Osteoblast (primary cell): ENCODE data around the gene CRIM1. TPM values are rescaled to one million over a fixed set of nuclear protein-coding genes. Genes with fewer than 3 reads are reported as not detected.

Experiments used
- DNase-seq: peaks from one replicate; pipeline ENCODE4 v3.0.0; 2011; ENCODE audit warnings: low spot score, mixed read lengths; ENCODE audit not compliant: insufficient read length; ENCODE audit errors: missing footprints
- H2AFZ ChIP-seq: 2 replicates; pipeline ENCODE4 v1.6.0; 2011; ENCODE audit warnings: mild to moderate bottlenecking, low read length
- H3K27ac ChIP-seq: 2 replicates; pipeline ENCODE4 v1.5.1; 2011; ENCODE audit warnings: mild to moderate bottlenecking, low read depth, low read length, moderate library complexity
- H3K27me3 ChIP-seq: 2 replicates; pipeline ENCODE4 v1.6.0; 2012; ENCODE audit warnings: mild to moderate bottlenecking, control low read depth, inconsistent platforms, low read length, moderate library complexity; ENCODE audit not compliant: insufficient read depth
- H3K36me3 ChIP-seq: 2 replicates; pipeline ENCODE4 v1.5.1; 2011; ENCODE audit warnings: mild to moderate bottlenecking, low read length, control low read depth, moderate library complexity; ENCODE audit not compliant: insufficient read depth
- H3K4me1 ChIP-seq: 2 replicates; pipeline ENCODE4 v1.5.1; 2011; ENCODE audit warnings: mild to moderate bottlenecking, low read length, control low read depth, moderate library complexity; ENCODE audit not compliant: insufficient read depth
- H3K4me2 ChIP-seq: 2 replicates; pipeline ENCODE4 v1.6.0; 2011; ENCODE audit warnings: mild to moderate bottlenecking, low read length; ENCODE audit not compliant: insufficient read depth
- H3K4me3 ChIP-seq: fragments of 200-600 bp; sonication (generic); 3 replicates; pipeline ENCODE4 v1.5.1; 2012; ENCODE audit warnings: mild to moderate bottlenecking, low read length, inconsistent platforms; ENCODE audit not compliant: insufficient read depth
- H3K79me2 ChIP-seq: 2 replicates; pipeline ENCODE4 v1.6.0; 2012; ENCODE audit warnings: mild to moderate bottlenecking, low read length, control low read depth, inconsistent platforms; ENCODE audit not compliant: insufficient read depth
- H3K9me3 ChIP-seq: 2 replicates; pipeline ENCODE4 v1.5.1; 2011; ENCODE audit warnings: low read depth, low read length, control low read depth
- H4K20me1 ChIP-seq: 2 replicates; pipeline ENCODE4 v1.6.0; 2012; ENCODE audit warnings: mild to moderate bottlenecking, low read length, control low read depth; ENCODE audit not compliant: insufficient read depth
- CTCF ChIP-seq: IDR thresholded peaks from 2 replicates; pipeline ENCODE4 v1.5.1; 2011; ENCODE audit warnings: mild to moderate bottlenecking, low read depth, low read length, moderate library complexity; ENCODE audit errors: extremely low read depth
- total RNA-seq: library from RNA; depleted of rRNA; stranded (reverse); fragments of >200 nt; gene quantifications from 2 replicates; pipeline ENCODE4 v1.2.3, GENCODE V29; 2012

Gene CRIM1
- total RNA-seq, 1 donor, result 362 TPM

DNA sequence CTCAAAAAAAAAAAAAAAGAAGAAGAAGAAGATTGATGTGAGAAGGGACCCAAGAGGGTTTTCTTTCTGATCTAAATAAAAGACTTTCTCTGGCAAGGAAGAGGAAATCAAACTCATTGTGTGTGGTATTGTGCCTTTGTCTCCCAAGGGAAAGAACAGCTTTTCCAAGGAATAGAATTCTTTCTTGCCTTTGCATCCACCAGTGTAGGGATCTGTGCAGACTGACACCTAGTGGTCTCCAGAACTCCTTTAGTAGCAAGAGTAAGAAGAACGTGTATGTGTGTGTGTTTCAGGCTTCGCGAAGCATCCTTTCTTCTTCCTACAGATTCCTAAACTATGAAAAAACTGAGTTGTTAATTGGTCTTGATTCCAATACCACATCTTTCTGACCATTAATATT, 33.5 kb upstream of the CRIM1 start:
- Histone ChIP-seq H3K4me1 (peaks cover 4% of the 10 kb centered on the region), H4K20me1 (no peaks in the 10 kb centered on the region), H3K9me3 (no peaks in the 10 kb centered on the region), H3K27me3 (peaks cover 6% of the 10 kb centered on the region), H3K4me2 (no peak overlapping the region), H3K27ac (no peak overlapping the region), H2AFZ (no peak overlapping the region), H3K4me3 (no peak overlapping the region), H3K79me2 (no peaks in the 10 kb centered on the region), H3K36me3 (no peaks in the 10 kb centered on the region)
- DNase-seq, result peak; percentile 79
- peak; percentile 65 for TF ChIP-seq CTCF

- TF ChIP-seq CTCF, result no peak
- H3K4me1 ChIP-seq, result peaks cover 14% of the 10 kb centered on the region
- H4K20me1 ChIP-seq, result no peaks in the 10 kb centered on the region
- no peak overlapping the region for H2AFZ ChIP-seq
- H3K9me3 ChIP-seq, result no peaks in the 10 kb centered on the region
- H3K4me3 ChIP-seq, result no peak overlapping the region
- H3K36me3 ChIP-seq, result no peaks in the 10 kb centered on the region
- H3K27me3 ChIP-seq, result peaks cover 2% of the 10 kb centered on the region
- no peak overlapping the region for H3K4me2 ChIP-seq
- H3K27ac ChIP-seq, result no peak overlapping the region
- DNase-seq, result no peak
- no peaks in the 10 kb centered on the region for H3K79me2 ChIP-seq
Observed at GRCh38 chr2:36326286-36326685, 29.3 kb upstream of the CRIM1 start.

DNA sequence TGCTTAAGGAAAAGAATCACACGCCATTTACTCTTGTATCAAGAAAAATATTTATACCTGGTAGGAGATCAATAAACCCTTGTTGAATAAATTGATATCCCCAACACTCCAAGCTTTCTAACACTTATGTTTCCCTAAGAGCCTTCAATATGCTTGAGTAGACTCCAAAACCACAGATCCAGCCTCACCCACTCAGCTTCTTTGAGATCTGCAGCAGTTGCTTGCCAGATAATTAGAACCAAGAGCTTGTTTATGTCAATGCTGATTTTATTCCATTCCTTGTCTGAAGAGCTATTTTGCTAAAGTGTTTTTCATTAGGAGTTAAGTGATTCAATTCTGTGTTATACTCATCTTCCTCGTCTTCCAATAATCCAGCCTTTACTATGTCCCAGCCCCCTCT, 26.3 kb upstream of the CRIM1 start:
- H3K4me1 ChIP-seq, result peaks cover 14% of the 10 kb centered on the region
- H3K4me3 ChIP-seq, result no peak overlapping the region
- H3K4me2 ChIP-seq, result no peak overlapping the region
- H3K9me3 ChIP-seq, result no peaks in the 10 kb centered on the region
- no peaks in the 10 kb centered on the region for H3K79me2 ChIP-seq
- no peak overlapping the region for H2AFZ ChIP-seq
- no peaks in the 10 kb centered on the region for H3K36me3 ChIP-seq
- no peak for DNase-seq
- no peak for TF ChIP-seq CTCF
- H4K20me1 ChIP-seq, result no peaks in the 10 kb centered on the region
- H3K27me3 ChIP-seq, result no peaks in the 10 kb centered on the region
- H3K27ac ChIP-seq, result peak overlapping the region; percentile 41

DNA sequence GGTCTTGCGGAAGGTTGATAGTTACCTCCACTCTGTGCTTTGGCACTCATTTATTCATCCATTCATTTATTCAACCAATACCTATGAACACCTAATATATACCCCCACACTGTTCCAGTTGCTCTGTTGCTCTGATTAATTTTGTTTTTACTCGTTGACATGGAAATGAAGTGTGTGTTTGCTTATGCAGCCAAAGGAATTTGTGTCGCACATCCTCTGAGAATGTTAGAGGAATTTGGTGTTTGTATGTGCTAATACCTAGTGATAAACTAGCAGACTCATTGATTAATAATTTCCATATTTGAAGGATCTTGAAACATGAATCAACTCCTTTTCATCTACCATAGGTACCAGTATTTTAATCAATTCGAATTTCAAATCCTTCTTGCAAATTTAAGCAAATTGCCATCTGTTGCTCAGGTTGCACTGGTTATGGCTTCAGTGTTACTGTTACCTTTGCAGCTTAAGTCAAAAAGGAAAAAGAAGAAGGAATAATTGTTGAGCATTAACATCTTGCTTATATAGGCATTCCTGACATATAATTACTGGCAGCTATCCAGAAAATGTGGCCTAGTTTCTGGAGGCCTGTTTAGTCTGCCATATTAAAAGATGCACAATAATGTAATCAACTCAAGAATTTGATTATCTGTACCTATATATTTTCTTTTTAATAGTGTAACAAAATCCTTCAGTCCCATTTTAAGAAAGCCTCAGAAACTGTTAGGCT, 25.7 kb upstream of the CRIM1 start:
- Histone ChIP-seq H3K4me1 (peaks cover 14% of the 10 kb centered on the region), H3K27me3 (no peaks in the 10 kb centered on the region), H3K79me2 (no peaks in the 10 kb centered on the region), H3K4me3 (no peak overlapping the region), H2AFZ (peak overlapping the region; percentile 49), H3K4me2 (no peak overlapping the region), H3K27ac (peak overlapping the region; percentile 41), H4K20me1 (no peaks in the 10 kb centered on the region), H3K9me3 (no peaks in the 10 kb centered on the region), H3K36me3 (no peaks in the 10 kb centered on the region)
- no peak for TF ChIP-seq CTCF
- no peak for DNase-seq
